Fibroblast of skin of scalp (primary cell): Measurements from ENCODE around the gene NNT.
"Not testable (repeated sequence)": the region's sequence is repeated elsewhere in the genome, so short reads cannot be mapped to it uniquely, and the experiment has no call there.

ENCODE experiments used
- DNase-seq: peaks from one replicate; pipeline ENCODE4 v3.0.0-alpha.2; 2013

Gene NNT

GRCh38 chr5:43667379-43667778 is 64.4 kb downstream of the NNT start:
- not testable (repeated sequence) for DNase-seq

- peak; percentile 51 for DNase-seq
Observed at GRCh38 chr5:43674536-43674935, 71.6 kb downstream of the NNT start.

GRCh38 chr5:43675357-43675756 is 72.4 kb downstream of the NNT start:
- DNase-seq: no peak

GRCh38 chr5:43676083-43676840 is 73.3 kb downstream of the NNT start:
- no peak for DNase-seq

GRCh38 chr5:43677253-43677652 is 74.3 kb downstream of the NNT start:
- no peak for DNase-seq

- DNase-seq: no peak
Observed at GRCh38 chr5:43679214-43679613, 76.2 kb downstream of the NNT start.

- DNase-seq: peak; percentile 38
Observed at GRCh38 chr5:43680286-43680685, 77.3 kb downstream of the NNT start.

GRCh38 chr5:43683884-43684471 is 81.0 kb downstream of the NNT start:
- no peak for DNase-seq

- peak; percentile 11 for DNase-seq
Observed at GRCh38 chr5:43685252-43685950, 82.4 kb downstream of the NNT start.

- DNase-seq: peak; percentile 19
Observed at GRCh38 chr5:43687275-43687674, 84.3 kb downstream of the NNT start.

GRCh38 chr5:43691275-43691674 is 88.3 kb downstream of the NNT start:
- no peak for DNase-seq

GRCh38 chr5:43691893-43692292 is 88.9 kb downstream of the NNT start:
- DNase-seq: no peak

- no peak for DNase-seq
Observed at GRCh38 chr5:43693411-43693810, 90.4 kb downstream of the NNT start.

- no peak for DNase-seq
Observed at GRCh38 chr5:43694027-43694426, 91.0 kb downstream of the NNT start.

- not testable (repeated sequence) for DNase-seq
Observed at GRCh38 chr5:43696444-43696843, 93.5 kb downstream of the NNT start.

GRCh38 chr5:43699910-43700309 is 96.9 kb downstream of the NNT start:
- DNase-seq: no peak

GRCh38 chr5:43700601-43701000 is 97.6 kb downstream of the NNT start:
- DNase-seq: no peak

GRCh38 chr5:43701227-43701626 is 98.2 kb downstream of the NNT start:
- no peak for DNase-seq

GRCh38 chr5:43702293-43702692 is 99.3 kb downstream of the NNT start:
- DNase-seq: no peak

- peak; percentile 12 for DNase-seq
Observed at GRCh38 chr5:43702815-43703214, 99.8 kb downstream of the NNT start.

- DNase-seq: no peak
Observed at GRCh38 chr5:43704243-43704642, 101.3 kb downstream of the NNT start.

GRCh38 chr5:43706576-43706975 is 103.6 kb downstream of the NNT start:
- DNase-seq: not testable (repeated sequence)

- DNase-seq: peak; percentile 55
Observed at GRCh38 chr5:43711496-43711895, 108.5 kb downstream of the NNT start.

- DNase-seq: no peak
Observed at GRCh38 chr5:43712081-43712480, 109.1 kb downstream of the NNT start.
